OCI-LY1 (cell line): Measurements from ENCODE around the gene VOPP1.
A peak's percentile ranks its signal among the peaks of the same experiment; 100 is the strongest.

ENCODE experiments used
- H2AFZ ChIP-seq: fragments of 200-600 bp; sonication (generic), shearing (Covaris generic); 2 replicates; pipeline ENCODE4 v1.6.0; 2014; ENCODE audit warnings: antibody characterized with exemption, mild to moderate bottlenecking, low read length
- H3F3A ChIP-seq: fragments of 200-600 bp; sonication (generic), shearing (Covaris generic); 2 replicates; pipeline ENCODE4 v1.6.0; 2014; ENCODE audit warnings: mild to moderate bottlenecking, antibody characterized with exemption, low read length, moderate library complexity; ENCODE audit not compliant: insufficient read depth
- H3K27ac ChIP-seq: fragments of 200-600 bp; sonication (generic); 2 replicates; pipeline ENCODE4 v1.5.1; 2014; ENCODE audit warnings: low read length, mixed run types, mild to moderate bottlenecking, low read depth; ENCODE audit not compliant: poor library complexity, severe bottlenecking
- H3K27me3 ChIP-seq: fragments of 200-600 bp; sonication (generic); 2 replicates; pipeline ENCODE4 v1.6.0; 2014; ENCODE audit warnings: antibody characterized with exemption, mild to moderate bottlenecking, low read length, moderate library complexity; ENCODE audit not compliant: insufficient read depth
- H3K36me3 ChIP-seq: fragments of 200-600 bp; sonication (generic); 2 replicates; pipeline ENCODE4 v1.6.1; 2014; ENCODE audit warnings: mild to moderate bottlenecking, antibody characterized with exemption, low read length, moderate library complexity, mixed read lengths; ENCODE audit not compliant: insufficient read depth
- H3K4me1 ChIP-seq: fragments of 200-600 bp; sonication (generic); 2 replicates; pipeline ENCODE4 v1.5.1; 2014; ENCODE audit warnings: mild to moderate bottlenecking, low read length, moderate library complexity; ENCODE audit not compliant: insufficient read depth, severe bottlenecking
- H3K4me2 ChIP-seq: fragments of 200-600 bp; sonication (generic), shearing (Covaris generic); 2 replicates; pipeline ENCODE4 v1.6.1; 2014; ENCODE audit warnings: low read length
- H3K4me3 ChIP-seq: fragments of 200-600 bp; sonication (generic); 2 replicates; pipeline ENCODE4 v1.5.1; 2014; ENCODE audit warnings: low read length, low read depth, mild to moderate bottlenecking, mixed read lengths; ENCODE audit not compliant: poor library complexity, severe bottlenecking
- H3K79me2 ChIP-seq: fragments of 200-600 bp; shearing (Covaris generic); 2 replicates; pipeline ENCODE4 v1.6.1; 2016; ENCODE audit warnings: mixed run types, low read length, mixed read lengths; ENCODE audit not compliant: insufficient read depth
- H3K9ac ChIP-seq: fragments of 200-600 bp; sonication (generic), shearing (Covaris generic); 2 replicates; pipeline ENCODE4 v1.6.1; 2014; ENCODE audit warnings: mild to moderate bottlenecking, low read length, mixed read lengths
- H3K9me2 ChIP-seq: fragments of 200-600 bp; sonication (generic), shearing (Covaris generic); 2 replicates; pipeline ENCODE4 v1.6.1; 2014; ENCODE audit warnings: low read depth, mild to moderate bottlenecking, low read length, mixed read lengths
- H3K9me3 ChIP-seq: fragments of 200-600 bp; shearing (Covaris generic); 2 replicates; pipeline ENCODE4 v1.6.1; 2014; ENCODE audit warnings: low read length, mixed read lengths
- H4K20me1 ChIP-seq: fragments of 200-600 bp; sonication (generic), shearing (Covaris generic); 2 replicates; pipeline ENCODE4 v1.6.0; 2016; ENCODE audit warnings: mild to moderate bottlenecking, low read length; ENCODE audit not compliant: insufficient read depth
- EZH2 ChIP-seq: fragments of 200-600 bp; sonication (generic), shearing (Covaris generic); IDR thresholded peaks from 2 replicates; pipeline ENCODE4 v1.8.0; 2017; ENCODE audit warnings: borderline replicate concordance, mixed run types, mild to moderate bottlenecking, antibody characterized with exemption, low read length, moderate library complexity, mixed read lengths
- TF ChIP-seq, protein P1 (sequence below): fragments of 200-600 bp; sonication (generic), shearing (Covaris generic); IDR thresholded peaks from 2 replicates; pipeline ENCODE4 v1.5.1; 2017; ENCODE audit warnings: mild to moderate bottlenecking, antibody characterized with exemption, low read length, moderate library complexity, mixed read lengths

VOPP1 gene

DNA sequence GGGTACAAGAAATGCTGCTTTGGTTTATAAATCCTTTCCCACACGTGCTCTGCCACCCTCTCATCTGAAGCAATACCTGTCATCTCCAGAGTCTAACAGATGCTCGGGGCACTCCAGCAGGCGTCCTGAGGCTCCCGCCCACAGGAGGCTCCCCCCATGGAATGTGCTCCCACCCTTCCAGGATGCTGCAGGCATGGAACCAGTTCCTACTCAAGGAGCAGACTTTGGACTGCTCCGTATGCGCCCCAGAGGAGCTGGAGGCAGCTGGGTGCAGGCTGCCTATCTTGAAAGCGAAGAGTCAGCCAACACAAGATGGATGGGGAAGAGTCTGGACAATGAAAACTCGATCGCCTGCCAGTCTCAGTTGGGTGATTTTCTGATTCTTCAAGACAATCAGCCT lies 75.4 kb downstream of the VOPP1 start:
- Histone ChIP-seq H3K4me3 (no peak overlapping the region), H3K27me3 (no peaks in the 10 kb centered on the region), H3F3A (no peaks in the 10 kb centered on the region), H3K9me3 (no peaks in the 10 kb centered on the region), H3K79me2 (no peaks in the 10 kb centered on the region), H3K4me2 (no peak overlapping the region), H3K4me1 (peaks cover 17% of the 10 kb centered on the region), H3K9me2 (no peaks in the 10 kb centered on the region), H3K9ac (no peak overlapping the region), H4K20me1 (no peaks in the 10 kb centered on the region), H3K27ac (peak overlapping the region; percentile 45), H3K36me3 (peaks cover 93% of the 10 kb centered on the region), H2AFZ (no peak overlapping the region)
- TF ChIP-seq EZH2, result no peak
- TF ChIP-seq, protein P1, sequence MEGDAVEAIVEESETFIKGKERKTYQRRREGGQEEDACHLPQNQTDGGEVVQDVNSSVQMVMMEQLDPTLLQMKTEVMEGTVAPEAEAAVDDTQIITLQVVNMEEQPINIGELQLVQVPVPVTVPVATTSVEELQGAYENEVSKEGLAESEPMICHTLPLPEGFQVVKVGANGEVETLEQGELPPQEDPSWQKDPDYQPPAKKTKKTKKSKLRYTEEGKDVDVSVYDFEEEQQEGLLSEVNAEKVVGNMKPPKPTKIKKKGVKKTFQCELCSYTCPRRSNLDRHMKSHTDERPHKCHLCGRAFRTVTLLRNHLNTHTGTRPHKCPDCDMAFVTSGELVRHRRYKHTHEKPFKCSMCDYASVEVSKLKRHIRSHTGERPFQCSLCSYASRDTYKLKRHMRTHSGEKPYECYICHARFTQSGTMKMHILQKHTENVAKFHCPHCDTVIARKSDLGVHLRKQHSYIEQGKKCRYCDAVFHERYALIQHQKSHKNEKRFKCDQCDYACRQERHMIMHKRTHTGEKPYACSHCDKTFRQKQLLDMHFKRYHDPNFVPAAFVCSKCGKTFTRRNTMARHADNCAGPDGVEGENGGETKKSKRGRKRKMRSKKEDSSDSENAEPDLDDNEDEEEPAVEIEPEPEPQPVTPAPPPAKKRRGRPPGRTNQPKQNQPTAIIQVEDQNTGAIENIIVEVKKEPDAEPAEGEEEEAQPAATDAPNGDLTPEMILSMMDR, result no peak

GRCh38 chr7:55494951-55495350 lies 77.4 kb downstream of the VOPP1 start:
- H2AFZ ChIP-seq, result no peak overlapping the region
- TF ChIP-seq, protein P1, result no peak
- TF ChIP-seq EZH2, result no peak
- H3K9ac ChIP-seq, result no peak overlapping the region
- H3K4me3 ChIP-seq, result no peak overlapping the region
- no peak overlapping the region for H3K4me2 ChIP-seq
- H3K27ac ChIP-seq, result no peak overlapping the region
- H3K4me1 ChIP-seq, result peaks cover 4% of the 10 kb centered on the region
- H3K79me2 ChIP-seq, result no peaks in the 10 kb centered on the region
- H3K9me2 ChIP-seq, result no peaks in the 10 kb centered on the region
- H4K20me1 ChIP-seq, result no peaks in the 10 kb centered on the region
- H3F3A ChIP-seq, result no peaks in the 10 kb centered on the region
- peaks cover 96% of the 10 kb centered on the region for H3K36me3 ChIP-seq
- no peaks in the 10 kb centered on the region for H3K9me3 ChIP-seq
- H3K27me3 ChIP-seq, result no peaks in the 10 kb centered on the region

DNA sequence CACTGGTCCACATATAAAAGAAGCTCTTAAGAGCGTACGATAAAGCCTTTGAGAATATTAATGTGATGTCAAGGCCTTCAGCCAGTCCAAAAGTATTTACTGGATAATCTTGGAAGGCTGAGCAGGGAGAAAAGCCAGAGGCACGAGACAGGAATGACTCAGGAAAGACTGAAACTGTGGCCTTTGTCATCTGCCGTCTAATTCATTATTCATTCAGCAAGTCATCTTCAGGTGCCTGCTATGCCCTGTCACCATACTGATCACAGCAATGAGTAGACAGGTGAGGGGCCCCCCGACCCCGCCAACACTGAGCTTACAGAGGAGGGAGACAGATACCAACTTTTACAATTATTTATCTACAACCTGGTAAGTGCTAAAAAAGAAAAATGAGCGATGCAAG lies 78.9 kb downstream of the VOPP1 start:
- TF ChIP-seq, protein P1, result no peak
- TF ChIP-seq EZH2, result no peak
- Histone ChIP-seq H3K4me2 (no peak overlapping the region), H4K20me1 (no peaks in the 10 kb centered on the region), H3K9ac (no peak overlapping the region), H3K36me3 (peaks cover 96% of the 10 kb centered on the region), H3K4me3 (no peak overlapping the region), H3K27me3 (no peaks in the 10 kb centered on the region), H2AFZ (no peak overlapping the region), H3K9me2 (no peaks in the 10 kb centered on the region), H3K79me2 (no peaks in the 10 kb centered on the region), H3K27ac (no peak overlapping the region), H3K9me3 (no peaks in the 10 kb centered on the region), H3F3A (no peaks in the 10 kb centered on the region), H3K4me1 (peaks cover 4% of the 10 kb centered on the region)
